GM18507 (cell line): ENCODE data around the gene HTR1D.
"Not testable (repeated sequence)": the region's sequence is repeated elsewhere in the genome, so short reads cannot be mapped to it uniquely, and the experiment has no call there.

Experiments used
- DNase-seq: peaks from one replicate; pipeline ENCODE4 v3.0.0; 2011; ENCODE audit warnings: low read depth; ENCODE audit not compliant: insufficient read length; ENCODE audit errors: extremely low spot score
- FAIRE-seq: peaks from 2 replicates; lab custom pipeline; 2011; peaks lifted over from hg19 to GRCh38; lab: Jason Lieb, UNC

Gene HTR1D

DNA sequence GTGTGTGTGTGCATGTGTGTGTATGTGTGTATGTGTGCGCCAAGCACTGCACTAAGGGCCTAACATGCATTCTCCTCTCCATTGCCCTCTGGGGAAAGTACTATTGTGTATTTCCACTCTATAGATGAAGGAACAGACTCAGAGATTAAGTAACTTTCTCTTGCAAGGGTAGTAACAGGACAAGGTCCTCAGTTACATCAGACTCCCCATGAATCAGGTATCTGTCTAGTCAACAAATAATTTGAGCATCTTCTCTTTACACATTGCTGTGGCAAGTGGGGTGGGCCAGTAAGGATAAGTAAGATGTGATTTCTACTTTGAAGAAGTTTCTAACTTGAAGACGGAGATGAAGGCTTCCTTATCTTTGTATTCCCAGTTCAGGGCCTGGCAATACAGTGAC, 5.0 kb upstream of the HTR1D start:
- DNase-seq (no peak), FAIRE-seq (no peak)

DNA sequence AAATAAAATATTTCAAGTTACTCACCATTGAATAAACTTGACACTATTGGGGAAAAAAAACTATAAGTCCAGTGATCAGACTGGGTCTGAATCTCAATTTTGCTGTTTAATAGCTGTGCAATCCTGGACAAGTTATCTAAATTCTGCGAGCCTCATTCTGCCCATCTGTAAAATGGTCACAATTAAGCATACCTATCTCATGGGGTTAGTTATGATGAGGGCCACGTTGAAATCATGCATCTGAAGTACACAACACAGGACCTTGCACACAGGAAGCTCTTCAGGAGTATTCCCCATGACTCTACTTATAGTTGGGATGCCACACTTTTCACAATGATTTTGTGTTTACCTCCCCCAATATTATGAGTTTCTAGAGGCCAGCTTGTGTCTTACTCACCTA, 3.8 kb upstream of the HTR1D start:
- DNase-seq (no peak), FAIRE-seq (no peak)

DNA sequence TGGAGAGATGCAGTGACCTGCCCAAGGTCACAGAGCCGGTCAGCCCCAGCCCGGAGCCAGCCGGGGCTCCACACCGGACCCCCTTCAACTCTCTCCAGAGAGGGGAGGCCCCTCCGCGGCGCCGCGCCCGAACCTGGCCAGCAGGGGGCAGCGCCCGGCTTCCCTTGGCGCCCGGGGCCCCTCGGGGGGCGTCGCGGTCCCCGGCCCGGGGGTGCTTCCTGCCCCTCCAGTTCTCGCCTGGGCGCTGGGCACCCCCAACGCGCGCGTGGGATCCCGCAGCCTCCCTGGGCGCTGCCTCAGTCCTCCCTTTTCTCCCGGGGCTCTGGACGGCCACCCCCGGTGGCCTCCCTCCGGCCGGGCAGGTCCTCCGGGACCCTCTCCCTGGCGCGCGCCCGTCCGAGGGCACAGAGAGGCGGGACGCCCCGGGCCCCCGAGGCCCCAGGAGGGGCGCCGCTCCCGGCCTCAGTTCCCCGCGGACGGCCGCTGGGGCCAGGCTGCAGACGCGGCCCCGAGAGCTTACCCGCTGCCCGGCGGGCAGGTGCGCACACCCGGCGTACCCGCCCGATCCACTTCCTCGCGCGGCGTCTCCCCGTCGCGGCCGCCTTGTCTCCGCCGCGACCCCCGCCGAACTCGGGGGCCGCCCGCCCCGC, 406 bp downstream of the HTR1D start:
- FAIRE-seq (no peak), DNase-seq (no peak)

DNA sequence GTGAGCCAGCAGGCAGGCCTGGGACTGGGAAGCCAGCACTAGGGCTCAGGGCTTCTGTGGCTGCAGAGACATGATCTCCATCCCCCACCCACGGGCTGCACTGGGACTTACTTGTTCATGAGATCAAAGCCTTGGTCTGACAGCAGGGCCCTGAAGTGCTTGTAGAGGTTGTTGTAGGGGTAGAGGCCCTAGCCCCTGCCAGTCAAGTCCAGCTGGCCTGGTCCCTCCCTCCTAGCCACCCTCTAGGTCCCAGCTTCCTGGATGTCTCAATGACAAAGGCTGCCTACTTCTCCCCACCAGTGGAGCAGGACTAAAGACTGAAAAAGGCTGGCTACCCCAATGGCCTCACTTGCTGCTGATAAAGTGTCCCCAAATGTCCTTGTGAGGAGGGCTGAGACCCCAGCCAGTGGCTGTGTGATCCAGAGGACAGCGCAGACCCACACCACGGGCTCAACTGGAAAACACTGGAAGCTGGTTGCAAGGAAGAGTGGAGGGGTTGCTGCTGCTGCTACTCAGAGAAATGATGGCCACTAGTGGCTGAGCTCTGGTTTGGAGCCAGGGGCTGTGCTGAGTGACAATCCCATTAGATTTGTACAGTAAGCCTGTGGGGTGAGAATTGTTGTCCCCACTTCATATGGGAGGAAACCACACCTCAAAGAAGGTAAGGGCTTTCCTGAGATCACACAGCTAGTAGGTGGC, 1.4 kb downstream of the HTR1D start:
- FAIRE-seq, result no peak
- DNase-seq, result no peak

DNA sequence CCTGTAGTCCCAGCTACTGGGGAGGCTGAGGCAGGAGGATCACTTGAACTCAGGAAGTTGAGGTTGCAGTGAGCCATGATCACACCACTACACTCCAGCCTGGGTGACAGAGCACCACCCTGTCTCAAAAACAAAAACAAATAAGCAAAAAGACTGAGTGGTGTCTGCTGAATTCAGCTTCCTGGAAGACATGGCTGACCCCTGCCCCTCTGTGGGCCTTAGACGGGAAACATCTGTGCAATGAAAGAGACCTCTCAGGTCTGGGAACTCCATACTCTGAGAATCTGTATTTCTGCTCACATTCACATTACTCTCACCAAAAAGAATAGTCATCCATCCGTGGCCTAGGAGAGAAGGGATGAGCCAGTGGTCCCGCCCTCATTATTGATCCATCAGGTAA, 2.0 kb downstream of the HTR1D start:
- FAIRE-seq, result no peak
- DNase-seq, result no peak

DNA sequence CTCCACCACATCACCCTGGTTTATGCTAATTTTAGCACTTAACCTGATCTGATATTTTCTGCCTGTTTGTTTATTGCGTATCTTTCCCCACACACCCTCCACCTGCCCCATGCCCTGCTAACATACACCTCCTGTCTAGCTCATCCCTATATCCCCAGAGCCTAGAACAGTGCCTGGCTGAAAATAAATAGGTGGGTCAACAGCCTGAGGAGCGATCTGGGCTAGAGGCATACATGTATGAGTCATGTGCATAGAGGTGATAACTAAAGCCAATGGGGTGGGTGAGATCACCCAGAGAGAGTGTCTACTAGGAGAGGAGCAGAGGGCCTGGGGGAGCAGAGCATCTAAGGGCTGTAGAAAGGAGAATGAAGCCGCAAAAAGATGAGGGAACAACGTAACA, 2.7 kb downstream of the HTR1D start:
- DNase-seq, result no peak
- FAIRE-seq, result no peak

DNA sequence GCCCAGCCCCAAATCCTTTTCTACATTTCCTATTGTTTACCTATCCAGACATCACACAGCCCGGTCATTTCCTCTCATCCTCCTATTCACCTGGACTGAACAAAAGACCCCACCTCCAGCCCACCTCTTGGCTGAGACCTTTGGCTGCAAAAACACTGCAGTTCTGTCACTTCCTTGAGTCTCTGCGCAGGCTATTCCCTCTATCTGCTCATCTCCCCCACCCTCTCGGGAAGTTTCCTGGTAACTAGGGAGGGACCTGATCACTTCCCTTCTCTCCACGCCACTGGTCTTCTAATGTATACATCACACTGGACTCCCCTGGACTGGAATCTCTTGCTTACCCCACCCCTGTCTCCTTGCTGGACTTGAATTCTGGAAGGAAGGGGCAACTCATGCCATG, 5.3 kb downstream of the HTR1D start:
- FAIRE-seq (no peak), DNase-seq (no peak)

DNA sequence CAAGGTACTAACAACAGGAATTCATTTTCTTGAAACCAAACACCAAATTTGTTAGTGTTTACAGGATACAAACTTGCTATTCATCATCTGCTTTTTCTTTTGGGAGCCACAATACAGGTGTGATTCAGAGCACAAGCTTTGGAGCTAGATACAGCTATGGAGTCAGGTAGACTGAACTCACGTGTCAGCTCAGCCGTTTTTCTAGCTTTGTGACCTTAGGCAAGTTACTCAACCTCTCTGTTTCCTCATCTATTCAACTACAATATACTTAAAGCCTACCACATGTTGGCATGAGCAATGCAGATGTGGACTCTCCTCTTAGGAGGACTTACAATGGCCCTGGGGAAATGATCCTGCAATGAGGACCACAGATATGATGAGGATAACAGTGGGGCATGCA, 6.3 kb downstream of the HTR1D start:
- DNase-seq (no peak), FAIRE-seq (no peak)

DNA sequence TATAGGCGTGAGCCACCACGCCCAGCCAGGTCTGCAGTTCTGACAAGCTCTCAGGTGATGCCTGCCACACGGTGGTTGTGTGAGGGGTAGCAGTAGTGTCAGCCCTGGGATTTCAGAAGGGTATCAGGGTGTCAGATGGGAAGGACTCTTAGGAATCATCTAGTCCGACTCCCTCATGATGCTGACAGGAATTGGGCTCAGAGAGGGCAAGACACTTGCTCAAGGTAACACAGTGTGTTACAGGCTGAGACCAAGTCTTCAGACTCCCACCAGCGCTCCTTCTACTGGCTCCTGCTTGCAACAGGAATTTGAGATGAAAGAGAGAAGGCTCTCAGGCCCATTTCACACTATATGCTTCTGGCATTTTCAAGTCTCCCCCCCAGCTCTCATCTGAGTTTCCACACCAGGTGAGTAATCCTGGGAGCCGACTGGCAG, 6.9 kb downstream of the HTR1D start:
- no peak for FAIRE-seq
- DNase-seq, result no peak

DNA sequence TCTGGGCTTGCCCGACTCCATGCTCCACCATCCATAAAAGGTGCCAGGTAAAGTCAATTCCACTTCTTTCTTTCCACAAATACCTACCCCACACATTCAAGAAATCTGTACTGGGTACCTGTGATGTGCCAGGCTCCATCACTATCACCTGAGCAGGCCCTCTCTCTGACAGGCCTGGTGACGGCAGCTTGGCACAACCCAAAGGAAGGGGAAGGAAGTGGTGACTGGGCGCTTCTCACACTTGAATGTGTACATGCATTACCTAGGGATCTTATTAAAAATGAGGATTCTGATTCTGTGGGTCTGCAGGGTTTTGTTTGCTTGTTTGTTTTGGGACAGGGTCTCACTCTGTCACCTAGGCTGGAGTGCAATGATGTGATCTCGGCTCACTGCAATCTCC, 7.5 kb downstream of the HTR1D start:
- DNase-seq (no peak), FAIRE-seq (no peak)

DNA sequence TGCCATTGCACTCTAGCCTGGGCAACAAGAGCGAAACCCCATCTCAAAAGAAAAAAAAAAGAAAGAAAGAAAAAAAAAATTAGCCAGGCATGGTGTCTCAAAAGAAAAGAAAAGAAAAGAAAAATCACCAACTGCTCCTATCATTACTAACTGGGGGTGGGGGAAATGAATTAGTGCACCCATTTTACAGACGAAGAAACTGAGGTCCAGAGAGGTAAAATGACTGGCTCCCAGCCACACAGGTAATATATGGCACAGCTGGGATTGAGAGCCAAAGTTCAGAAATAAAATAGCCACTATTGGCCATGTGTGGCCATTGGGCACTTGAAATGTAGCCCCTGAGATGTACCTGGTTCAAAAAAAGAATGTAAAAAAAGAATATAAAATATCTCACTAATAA, 8.8 kb downstream of the HTR1D start:
- FAIRE-seq, result no peak
- no peak for DNase-seq

DNA sequence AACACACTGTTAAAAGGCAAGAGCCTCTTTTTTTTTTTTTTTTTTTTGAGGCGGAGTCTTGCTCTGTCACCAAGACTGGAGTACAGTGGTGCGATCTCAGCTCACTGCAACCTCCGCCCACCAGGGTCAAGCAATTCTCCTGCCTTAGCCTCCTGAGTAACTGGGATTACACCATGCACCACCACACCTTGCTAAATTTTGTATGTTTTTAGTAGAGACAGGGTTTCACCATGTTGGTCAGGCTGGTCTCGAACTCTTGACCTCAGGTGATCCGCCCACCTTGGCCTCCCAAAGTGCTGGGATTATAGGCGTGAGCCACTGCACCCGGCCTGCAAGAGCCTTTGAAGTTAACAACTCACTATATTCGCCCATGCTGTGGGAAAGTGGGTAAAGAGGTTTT, 9.6 kb downstream of the HTR1D start:
- not testable (repeated sequence) for DNase-seq, FAIRE-seq

DNA sequence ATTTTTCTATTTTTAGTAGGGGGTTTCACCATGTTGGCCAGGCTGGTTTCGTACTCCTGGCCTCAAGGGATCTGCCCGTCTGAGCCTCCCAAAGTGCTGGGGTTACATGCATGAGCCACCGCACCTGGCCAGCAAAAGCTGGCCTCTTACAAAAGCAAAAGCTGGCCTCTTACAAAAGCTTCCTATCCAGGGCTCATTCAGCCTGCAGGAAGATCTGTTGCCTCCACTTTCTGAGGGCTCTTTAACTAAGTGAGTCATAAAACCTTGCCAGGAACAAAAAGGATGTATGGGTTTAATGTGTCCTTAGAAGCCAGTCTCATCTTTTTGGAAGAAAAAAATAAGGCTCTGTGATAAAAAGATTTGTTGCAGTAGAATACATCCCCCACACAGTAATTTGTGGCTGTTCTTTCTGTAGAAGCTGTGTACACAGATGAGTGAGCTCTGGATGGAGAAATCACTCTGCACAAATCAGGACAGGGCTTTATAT, 15.0 kb downstream of the HTR1D start:
- no peak for FAIRE-seq
- no peak for DNase-seq

DNA sequence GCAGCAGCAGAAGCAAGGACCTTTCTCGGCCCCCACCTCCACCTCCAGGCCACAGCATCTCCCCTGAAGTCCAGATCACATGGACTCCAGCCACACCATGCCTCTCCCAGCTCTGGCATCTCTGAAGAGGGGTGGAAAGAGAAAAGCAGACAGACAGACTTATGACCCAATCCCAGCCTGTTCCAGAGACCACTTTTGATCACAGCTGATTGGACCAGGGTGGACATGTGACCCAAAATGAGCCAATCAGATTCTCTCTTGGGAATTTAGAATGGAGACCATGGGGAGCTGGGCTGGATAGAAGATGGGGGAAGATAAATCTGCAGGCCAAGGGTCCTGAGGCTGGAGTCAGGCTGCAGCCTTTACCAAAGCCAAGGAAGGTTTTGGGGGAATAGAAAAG, 16.4 kb downstream of the HTR1D start:
- DNase-seq (no peak), FAIRE-seq (no peak)

DNA sequence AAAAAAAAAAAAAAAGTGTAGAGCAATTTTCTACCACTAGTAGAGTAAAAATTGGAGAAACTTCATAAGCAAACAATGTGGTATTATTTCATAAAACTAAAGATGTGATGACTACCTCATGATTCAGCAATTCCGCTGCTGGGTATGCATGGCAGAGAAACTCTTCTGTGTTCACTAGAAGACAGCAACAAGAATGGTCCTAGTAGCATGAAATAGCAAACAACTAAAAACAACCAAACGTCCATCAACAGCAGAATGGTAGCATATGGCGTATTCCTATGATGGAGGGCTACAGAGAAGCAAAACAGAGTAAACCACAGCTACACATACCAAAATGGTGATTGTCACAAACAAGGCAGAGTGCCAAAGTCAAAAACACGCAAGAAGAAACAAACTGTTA, 18.9 kb downstream of the HTR1D start:
- no peak for FAIRE-seq
- DNase-seq, result no peak

DNA sequence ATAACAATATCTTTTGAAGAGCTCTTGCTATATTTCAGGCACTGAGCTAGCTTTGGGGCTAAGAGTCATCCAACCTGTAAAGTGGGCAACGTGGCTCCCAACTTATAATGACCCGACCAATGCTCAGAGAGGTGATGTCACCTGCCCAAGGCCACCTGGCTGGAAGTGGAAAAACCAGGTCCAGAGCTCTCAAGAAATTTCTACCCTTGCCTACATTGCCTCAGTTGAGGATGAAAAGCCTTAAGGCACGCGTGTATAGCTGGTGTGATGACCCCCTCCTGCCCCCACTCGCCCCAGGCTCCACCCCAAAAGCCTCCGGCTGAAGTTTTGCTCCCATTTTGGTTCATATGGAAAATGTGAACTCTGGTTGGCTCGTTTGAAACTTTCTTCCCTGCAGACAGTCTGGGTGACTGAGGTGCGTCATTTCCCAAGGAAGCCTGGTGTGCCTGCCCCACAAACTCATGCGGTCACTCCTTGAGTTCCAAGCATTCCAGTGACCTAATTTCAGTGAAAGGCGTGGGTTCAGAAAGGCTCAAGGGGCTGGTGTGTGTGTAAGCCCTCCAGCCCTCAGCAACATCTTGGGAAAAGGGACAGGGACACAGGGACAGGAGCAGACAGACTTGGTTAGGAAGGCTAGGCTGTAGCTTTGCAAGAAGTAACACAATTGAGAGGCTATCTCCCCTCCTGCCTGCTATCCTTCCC, 20.5 kb downstream of the HTR1D start:
- no peak for DNase-seq

DNA sequence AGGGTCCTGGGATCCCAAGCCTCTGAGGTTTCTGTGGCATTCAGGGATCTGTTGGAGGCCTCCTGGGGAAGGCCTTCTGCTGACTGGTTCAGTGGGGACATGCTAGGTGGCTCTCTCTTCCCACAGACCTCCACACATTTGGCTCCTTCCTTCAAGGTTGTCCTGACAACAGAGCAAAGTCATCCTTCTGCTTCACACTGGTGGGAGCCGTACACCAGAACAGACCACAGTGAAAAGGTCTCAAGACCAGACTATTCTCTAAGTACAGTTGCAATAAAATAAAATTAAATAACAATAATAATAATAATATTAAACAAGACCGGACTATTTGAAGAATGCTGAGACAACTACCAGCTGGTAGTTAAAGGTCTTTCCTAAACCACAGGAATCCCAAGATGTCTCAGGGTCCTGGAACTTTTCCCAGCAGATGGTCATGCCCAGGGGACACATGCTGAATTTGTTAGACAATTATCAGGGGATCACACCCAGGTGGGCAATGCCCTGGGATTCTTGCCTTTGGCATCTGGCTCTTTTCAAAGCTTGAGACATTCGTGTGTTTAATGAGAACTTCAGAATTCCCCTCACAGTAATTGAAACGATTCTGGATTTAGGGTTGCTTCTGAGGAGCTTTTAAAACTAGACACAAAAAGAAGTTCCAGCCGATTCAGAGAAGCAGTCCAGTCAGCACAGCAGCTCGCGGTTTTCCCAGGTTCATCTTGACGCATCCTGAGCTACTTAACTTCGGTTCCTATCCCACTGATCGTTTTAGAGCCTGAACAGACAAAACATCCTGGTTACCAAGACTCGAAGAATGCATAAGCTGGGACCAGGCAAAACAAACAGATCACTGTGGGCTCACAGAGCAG, 22.9 kb downstream of the HTR1D start:
- no peak for FAIRE-seq
- no peak for DNase-seq

More for the DNA sequence above, 20.5 kb downstream of the HTR1D start:
- FAIRE-seq, result no peak

DNA sequence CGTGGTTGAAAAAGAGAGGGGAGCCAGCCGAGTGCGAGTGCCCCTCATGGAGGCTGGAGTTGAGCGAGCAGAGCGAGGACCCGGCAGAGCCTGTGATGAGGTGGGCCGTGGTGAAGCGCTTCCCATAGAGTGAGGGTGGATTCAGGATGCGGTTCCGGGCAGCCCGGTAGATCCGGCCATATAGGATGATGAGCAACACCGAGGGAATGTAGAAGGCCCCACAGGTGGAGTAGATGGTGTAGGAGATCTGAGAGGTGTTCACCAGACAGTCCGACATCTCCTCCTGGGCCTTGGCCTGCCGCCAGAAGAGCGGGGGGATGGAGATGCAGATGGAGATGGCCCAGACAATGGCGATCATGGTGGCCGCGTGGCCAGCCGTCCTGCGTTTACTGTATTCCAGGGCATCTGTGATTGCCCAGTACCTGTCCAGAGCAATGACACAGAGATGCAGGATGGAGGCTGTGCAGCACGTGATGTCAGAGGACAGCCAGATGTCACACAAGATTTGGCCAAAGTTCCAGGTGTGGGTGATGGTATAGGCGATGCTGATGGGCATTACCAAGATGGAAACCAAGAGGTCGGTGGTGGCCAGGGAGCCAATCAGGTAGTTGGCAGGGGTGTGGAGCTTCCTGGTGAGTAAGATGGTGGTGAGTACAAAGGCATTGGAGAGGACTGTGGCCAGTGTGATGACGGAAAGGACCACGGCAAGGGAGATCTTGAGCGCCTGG, 23.7 kb downstream of the HTR1D start:
- FAIRE-seq (no peak), DNase-seq (no peak)

DNA sequence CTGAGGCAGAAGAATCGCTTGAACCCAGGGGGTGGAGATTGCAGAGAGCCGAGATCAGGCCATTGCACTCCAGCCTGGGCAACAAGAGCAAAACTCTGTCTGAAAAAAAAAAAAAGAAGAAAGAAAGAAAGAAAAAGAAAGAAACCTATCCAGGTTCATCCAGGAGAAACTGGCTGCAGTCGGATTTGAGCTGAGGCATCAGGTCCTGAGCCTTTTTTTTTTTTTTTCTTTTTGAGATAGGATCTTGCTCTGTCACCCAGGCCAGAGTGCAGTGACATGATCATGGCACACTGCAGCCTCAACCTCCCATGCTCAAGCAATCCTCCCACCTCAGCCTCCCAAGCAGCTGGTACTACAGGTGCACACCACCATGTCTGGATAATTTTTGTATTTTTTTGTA, 26.1 kb downstream of the HTR1D start:
- no peak for DNase-seq
- FAIRE-seq, result no peak
